Measurements from ENCODE around the gene DPP6. TPM values are rescaled to one million over a fixed set of nuclear protein-coding genes. Genes with fewer than 3 reads are reported as not detected.

The DPP6 gene
- total and polyA plus RNA-seq, 2 of the 8 experiments (the other 6 are each of a cell fraction or from before 2014, with no cell fraction given): 4.7 to 6.8 TPM

DNA sequence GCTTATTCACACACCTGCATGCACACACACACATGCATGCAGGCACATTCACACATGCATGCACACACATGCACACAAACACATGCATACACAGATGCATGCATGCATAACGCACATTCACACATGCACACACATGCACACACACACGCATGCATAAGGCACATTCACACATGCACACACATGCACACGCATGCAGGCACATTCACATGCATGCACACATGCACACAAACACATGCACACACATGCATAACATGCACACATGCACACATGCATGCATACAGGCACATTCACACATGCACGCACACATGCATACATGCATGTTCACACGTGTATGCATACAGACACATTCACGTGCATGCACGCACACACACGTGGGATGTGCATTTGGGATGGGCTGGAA, 784.9 kb downstream of the DPP6 start (continued):
- TF ChIP-seq RAD21 (IDR thresholded peaks at IDR 0.05 in 1 of 2, conservative IDR thresholded peaks at IDR 0.05 in 1 of 2; ENCODE audit: low read depth in 2 of 2, low read length in 2 of 2): no peak
- no peak for TF ChIP-seq RBBP5 (IDR thresholded peaks at IDR 0.05; ENCODE audit: borderline replicate concordance, low read depth, low read length)
- no peak for TF ChIP-seq RXRA (IDR thresholded peaks at IDR 0.05; ENCODE audit: insufficient read depth, low read depth, low read length)
- TF ChIP-seq CBX5 (IDR thresholded peaks at IDR 0.05; ENCODE audit: low read depth, low read length): no peak
- no peak for TF ChIP-seq SP4 (IDR thresholded peaks at IDR 0.05; ENCODE audit: low read length)
- no peak for TF ChIP-seq MAX (IDR thresholded peaks at IDR 0.05)
- no peak for TF ChIP-seq TCF12 (IDR thresholded peaks at IDR 0.05; ENCODE audit: low read depth, low read length)
- no peak for TF ChIP-seq SRF (IDR thresholded peaks at IDR 0.05; ENCODE audit: low read depth, low read length)
- no peak for TF ChIP-seq BACH1 (IDR thresholded peaks at IDR 0.05; ENCODE audit: low read length)
